Small intestine (tissue), 7 donors: ENCODE data around the gene SPI1. TPM values are rescaled to one million over a fixed set of nuclear protein-coding genes. Genes with fewer than 3 reads are reported as not detected.

Experiments
- DNase-seq, 2 donors: peaks; one replicate each; pipeline versions ENCODE4 v3.0.0 to v3.0.0-alpha.2; 2013
- FAIRE-seq: peaks from 2 replicates; lab custom pipeline; 2012; peaks lifted over from hg19 to GRCh38; lab: Jason Lieb, UNC
- H3K27ac ChIP-seq, 3 donors: one replicate each; pipeline ENCODE4 v1.5.1; 2013; ENCODE audit warnings: low read length in 2 of 3, mild to moderate bottlenecking in 2 of 3, control low read depth in 1 of 3, inconsistent platforms in 1 of 3, low read depth in 1 of 3, moderate library complexity in 1 of 3
- H3K27me3 ChIP-seq, 3 donors: one replicate each; pipeline ENCODE4 v1.6.1; 2013; ENCODE audit warnings: low read length in 3 of 3, inconsistent platforms in 1 of 3; ENCODE audit not compliant: control insufficient read depth in 3 of 3, insufficient read depth in 3 of 3
- H3K36me3 ChIP-seq, 3 donors: one replicate each; pipeline ENCODE4 v1.6.1; 2013; ENCODE audit warnings: low read length in 3 of 3, inconsistent platforms in 1 of 3, low read depth in 1 of 3, mild to moderate bottlenecking in 1 of 3, moderate library complexity in 1 of 3; ENCODE audit not compliant: control insufficient read depth in 3 of 3, insufficient read depth in 2 of 3
- H3K4me1 ChIP-seq, 3 donors: one replicate each; pipeline ENCODE4 v1.6.1; 2013; ENCODE audit warnings: low read length in 2 of 3, inconsistent platforms in 1 of 3, low read depth in 1 of 3, mild to moderate bottlenecking in 1 of 3, moderate library complexity in 1 of 3; ENCODE audit not compliant: control insufficient read depth in 3 of 3, insufficient read depth in 2 of 3
- H3K4me3 ChIP-seq, 3 donors: one replicate each; pipeline ENCODE4 v1.5.1; 2013; ENCODE audit warnings: low read length in 3 of 3, control low read depth in 1 of 3, inconsistent platforms in 1 of 3, low read depth in 1 of 3, mild to moderate bottlenecking in 1 of 3, moderate library complexity in 1 of 3
- H3K9me3 ChIP-seq, 2 donors: one replicate each; pipeline ENCODE4 v1.6.1; 2013; ENCODE audit warnings: low read depth in 1 of 2, low read length in 1 of 2; ENCODE audit not compliant: control insufficient read depth in 2 of 2, insufficient read depth in 1 of 2
- WGBS, 3 donors: extraction: QIAGEN DNeasy Blood & Tissue Kit; methylation state at CpG; one replicate each; pipeline ENCODE4 v1.1.7; 2013; 5-methylcytosine and 5-hydroxymethylcytosine counted together
- polyA plus RNA-seq, 4 donors: library from polyadenylated mRNA; stranded (reverse) in 3 of 4; unstranded in 1 of 4; fragments of 200-250 nt in 3 of 4; fragments of 120-200 nt in 1 of 4; gene quantifications; one replicate each; pipeline versions ENCODE4 v1.2.1 to v1.2.3, GENCODE V29; 2013
- donor health status: healthy with polysubstance abuse.
- donor health status: control.
- donor health status: control.
- donor health status: Bipolar disorder and iron deficiency.
- donor health status: healthy.

Gene SPI1
- polyA plus RNA-seq, 4 donors = 3.4 to 25.4 (median 12.0) TPM

DNA sequence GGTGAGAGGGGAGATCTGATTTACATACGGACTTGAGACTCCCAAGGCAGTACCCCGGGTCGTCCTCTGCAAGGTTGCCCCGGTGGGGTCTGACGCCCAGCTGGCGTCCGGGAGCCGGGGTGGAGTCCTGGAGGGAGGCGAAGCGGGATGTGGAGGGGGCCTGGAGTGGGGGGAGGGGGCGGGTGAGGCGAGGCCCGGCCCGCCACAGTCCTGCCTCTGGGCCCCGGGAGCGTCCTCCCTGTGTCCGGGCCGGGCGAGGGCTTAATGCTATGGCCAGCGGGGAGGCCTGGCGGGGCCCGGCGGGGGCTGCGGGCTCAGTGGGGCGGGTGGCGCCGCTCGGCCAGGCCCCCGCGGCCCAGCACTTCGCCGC, 23.4 kb downstream of the SPI1 start:
- Histone ChIP-seq H3K9me3 (no peaks in the 10 kb centered on the region), H3K4me3 (peak overlapping the region in 2 of 3 donors; percentile 15 to 42), H3K27me3 (no peaks in the 10 kb centered on the region), H3K4me1 (no peaks in the 10 kb centered on the region), H3K36me3 (peaks cover 0 to 3% (median 0%) of the 10 kb centered on the region in 3 donors), H3K27ac (no peak overlapping the region)
- 10 to 39% (median 22%) methylated on average over 12 to 32 of the region's 32 CpGs for WGBS, 3 donors
- FAIRE-seq (no peak), DNase-seq (no peak)

DNA sequence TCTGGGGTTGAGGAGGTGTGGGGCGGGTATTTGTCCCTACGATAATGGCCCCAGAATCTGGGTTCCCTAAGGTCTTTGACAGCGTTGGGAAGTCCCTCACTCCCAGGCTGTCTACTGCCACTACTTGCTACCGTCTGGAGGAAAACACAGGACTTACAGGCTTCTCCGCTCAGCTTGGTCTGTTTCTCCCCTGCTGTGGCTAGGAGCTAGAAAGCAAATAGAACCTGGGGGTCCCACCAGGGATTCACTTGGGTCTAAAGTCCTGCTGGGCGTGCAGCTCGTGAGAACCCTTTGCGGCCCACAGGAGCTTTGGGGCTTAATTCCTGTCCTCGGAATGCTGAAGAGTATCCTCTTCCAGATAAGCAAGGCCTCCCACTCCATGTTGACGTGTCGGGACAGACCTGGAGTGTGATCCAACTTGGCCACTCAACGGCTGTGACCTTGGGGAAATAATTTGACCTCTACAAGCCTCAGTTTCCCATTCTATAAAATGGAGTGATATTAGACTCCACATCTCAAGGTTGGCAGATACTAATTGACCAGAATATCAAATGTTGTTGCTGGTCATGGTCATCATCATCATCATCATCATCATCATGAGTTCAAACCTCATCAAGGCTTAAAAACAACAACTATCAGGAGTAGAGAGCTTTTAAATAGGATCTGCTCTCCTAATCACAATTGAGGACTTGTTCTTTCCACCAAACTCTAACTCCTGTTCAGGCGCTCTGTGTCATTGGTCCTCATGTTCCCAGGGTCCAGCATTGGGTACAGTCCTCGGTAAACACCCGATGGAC, 24.2 kb downstream of the SPI1 start:
- H3K27ac ChIP-seq = no peak overlapping the region
- H3K36me3 ChIP-seq = no peaks in the 10 kb centered on the region
- no peaks in the 10 kb centered on the region for H3K27me3 ChIP-seq
- H3K9me3 ChIP-seq = no peaks in the 10 kb centered on the region
- no peak for DNase-seq
- 84 to 90% (median 84%) methylated on average over 15 of the region's 15 CpGs for WGBS, 3 donors
- FAIRE-seq = no peak
- H3K4me1 ChIP-seq = no peaks in the 10 kb centered on the region
- H3K4me3 ChIP-seq = no peak overlapping the region

DNA sequence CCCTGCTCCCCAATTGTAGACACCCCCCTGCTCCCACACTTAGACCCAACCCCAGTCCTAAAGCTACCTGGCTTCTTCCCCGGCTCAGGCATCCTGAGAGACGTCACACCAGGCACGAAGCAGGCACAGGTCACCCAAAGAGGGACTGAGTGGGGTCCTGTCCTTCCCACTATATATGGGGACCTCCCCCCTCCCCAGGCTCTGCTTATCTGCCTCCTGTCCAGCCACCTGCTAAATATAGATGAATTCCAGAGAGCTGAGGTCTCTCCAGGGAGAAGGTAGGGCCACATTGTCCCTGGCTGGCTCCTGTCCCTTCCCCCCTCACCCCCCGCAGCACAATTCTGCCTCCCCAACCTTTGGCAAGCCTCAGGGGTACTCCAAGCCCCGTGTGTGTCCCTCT, 25.8 kb downstream of the SPI1 start, which contains the start of gene MYBPC3:
Gene MYBPC3 (minus strand): TSS at position 147 of the 400 bp plus-strand sequence. CDS start 55 bp downstream, at position 92.
- Histone ChIP-seq H3K36me3 (no peaks in the 10 kb centered on the region), H3K27me3 (no peaks in the 10 kb centered on the region), H3K4me1 (no peaks in the 10 kb centered on the region), H3K4me3 (no peak within 1 kb of the TSS), H3K9me3 (no peaks in the 10 kb centered on the region), H3K27ac (no peak within 1 kb of the TSS)
- 84 to 85% (median 85%) methylated on average over 5 of the region's 5 CpGs for WGBS, 3 donors
- FAIRE-seq (no peak), DNase-seq (no peak)

DNA sequence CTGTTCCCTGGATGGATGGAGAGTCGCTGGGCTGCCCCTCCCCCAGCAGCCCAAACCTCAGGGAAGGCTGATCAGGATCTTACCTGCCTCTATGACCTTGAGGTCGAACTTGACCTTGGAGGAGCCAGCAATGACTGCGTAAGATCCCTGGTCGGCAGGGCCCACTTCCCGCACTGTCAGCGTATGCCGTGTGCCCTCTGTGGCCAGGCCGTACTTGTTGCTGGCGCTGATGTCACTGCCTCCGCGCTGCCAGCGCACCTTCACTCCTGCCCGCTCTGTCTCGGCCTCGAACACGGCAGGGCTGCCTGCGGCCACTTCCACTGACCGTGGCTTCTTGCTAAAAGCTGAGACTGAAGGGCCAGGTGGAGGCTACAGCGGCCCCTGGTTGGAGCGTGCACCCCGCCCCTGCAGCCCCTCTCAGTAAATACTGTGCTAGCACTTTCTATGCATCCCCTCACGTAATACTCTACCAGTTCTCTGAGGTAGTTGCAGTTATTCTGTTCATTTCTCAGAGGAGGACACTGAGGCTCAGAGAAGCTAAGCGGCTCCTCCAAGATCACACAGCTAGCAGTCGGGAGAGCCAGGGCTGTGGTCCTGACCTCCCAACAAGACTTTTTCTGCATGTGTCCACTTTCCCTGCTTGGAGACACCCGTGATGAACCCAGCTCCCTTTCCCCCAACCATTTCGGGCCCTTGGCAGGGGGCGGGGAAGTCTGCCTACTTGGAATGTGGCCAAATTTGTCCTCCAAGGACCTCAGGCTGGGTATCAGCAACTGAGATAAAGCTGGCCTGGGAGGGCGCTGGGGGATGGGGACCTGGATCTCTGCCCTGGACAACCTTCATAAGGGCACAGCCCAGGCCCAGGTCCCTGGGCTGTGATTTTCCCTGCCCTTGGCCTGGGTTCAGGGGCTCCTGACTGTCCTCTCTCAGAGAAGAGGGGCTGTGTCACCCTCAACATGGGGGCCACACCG, 26.9 kb downstream of the SPI1 start:
- Histone ChIP-seq H3K4me3 (no peak overlapping the region), H3K4me1 (no peaks in the 10 kb centered on the region), H3K9me3 (no peaks in the 10 kb centered on the region), H3K27ac (no peak overlapping the region), H3K36me3 (no peaks in the 10 kb centered on the region), H3K27me3 (peaks cover 0 to 4% (median 0%) of the 10 kb centered on the region in 3 donors)
- whole genome bisulfite sequencing, 3 donors = 76 to 81% (median 78%) methylated on average over 29 of the region's 29 CpGs
- DNase-seq (no peak), FAIRE-seq (no peak)

DNA sequence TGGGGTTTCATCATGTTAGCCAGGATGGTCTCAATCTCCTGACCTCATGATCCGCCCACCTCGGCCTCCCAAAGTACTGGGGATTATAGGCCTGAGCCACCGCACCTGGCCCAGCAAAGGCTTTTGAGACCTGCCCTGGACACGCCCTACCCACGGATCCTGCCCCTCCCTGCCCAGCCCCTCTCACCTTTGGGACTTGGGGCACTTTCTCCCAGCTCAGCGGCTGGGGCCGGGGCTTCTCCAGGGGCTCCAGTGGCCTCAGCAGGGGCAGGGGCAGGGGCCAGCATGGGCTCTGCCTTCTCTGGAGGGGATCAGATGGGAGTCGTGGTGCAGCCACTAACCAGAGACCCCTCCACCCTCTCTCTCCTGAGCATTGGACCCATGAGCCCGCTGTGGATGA, 28.0 kb downstream of the SPI1 start:
- H3K27ac ChIP-seq = no peak overlapping the region
- DNase-seq (no peak), FAIRE-seq (no peak)
- H3K36me3 ChIP-seq = no peaks in the 10 kb centered on the region
- WGBS, 3 donors = 72 to 80% (median 72%) methylated on average over 9 of the region's 9 CpGs
- no peaks in the 10 kb centered on the region for H3K9me3 ChIP-seq
- peaks cover 0 to 4% (median 0%) of the 10 kb centered on the region in 3 donors for H3K27me3 ChIP-seq
- H3K4me3 ChIP-seq = no peak overlapping the region
- no peaks in the 10 kb centered on the region for H3K4me1 ChIP-seq

- H3K27me3 ChIP-seq = peaks cover 0 to 4% (median 0%) of the 10 kb centered on the region in 3 donors
- H3K4me3 ChIP-seq = no peak overlapping the region
- no peaks in the 10 kb centered on the region for H3K36me3 ChIP-seq
- no peak for FAIRE-seq
- no peaks in the 10 kb centered on the region for H3K4me1 ChIP-seq
- H3K9me3 ChIP-seq = no peaks in the 10 kb centered on the region
- WGBS, 3 donors = 88 to 93% (median 90%) methylated on average over 22 to 23 of the region's 23 CpGs
- no peak for DNase-seq
- no peak overlapping the region for H3K27ac ChIP-seq
Measured at GRCh38 chr11:47349521-47350095, 28.7 kb downstream of the SPI1 start.

DNA sequence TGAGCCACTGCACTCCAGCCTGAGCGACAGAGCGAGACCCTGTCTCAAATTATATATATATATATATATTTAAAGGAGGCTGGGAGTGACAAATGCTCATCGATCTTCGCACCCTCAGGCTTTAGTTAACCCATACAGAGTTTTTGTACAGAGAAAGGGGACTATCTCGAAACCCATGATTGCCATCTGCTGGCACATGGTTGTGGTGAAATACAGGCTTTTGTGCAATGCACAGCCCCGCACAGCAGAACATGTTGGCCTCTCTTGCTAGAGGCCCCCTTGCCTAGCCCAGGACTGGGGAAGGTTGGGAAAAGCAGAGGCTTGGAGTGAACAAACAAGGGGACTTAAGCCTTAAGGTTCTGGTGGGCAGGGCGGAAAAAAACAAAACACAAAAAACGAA, 29.5 kb downstream of the SPI1 start:
- FAIRE-seq = no peak
- no peaks in the 10 kb centered on the region for H3K4me1 ChIP-seq
- DNase-seq = no peak
- no peak overlapping the region for H3K27ac ChIP-seq
- H3K9me3 ChIP-seq = no peaks in the 10 kb centered on the region
- 52 to 71% (median 61%) methylated on average over 6 to 8 of the region's 8 CpGs for WGBS, 3 donors
- H3K27me3 ChIP-seq = peaks cover 0 to 4% (median 0%) of the 10 kb centered on the region in 3 donors
- no peak overlapping the region for H3K4me3 ChIP-seq
- no peaks in the 10 kb centered on the region for H3K36me3 ChIP-seq
